Activated CD4-positive, alpha-beta T cell treated with anti-CD3 and anti-CD28 coated beads, Interleukin-2, amount 50 U/mL, for 24 hours (primary cell): ENCODE measurements around the gene MPST.

Experiments
- DNase-seq, 2 donors: peaks; one replicate each; pipeline ENCODE4 v3.0.0-alpha.2; 2020; ENCODE audit warnings: low read depth in 1 of 2, low spot score in 1 of 2

MPST gene

GRCh38 chr22:37043828-37044538, 24.4 kb downstream of the MPST start:
- DNase-seq: peak in 1 of 2 donors; percentile 29

GRCh38 chr22:37044634-37045625, 25.4 kb downstream of the MPST start:
- peak in 1 of 2 donors; percentile 35 for DNase-seq

GRCh38 chr22:37045958-37046357, 26.4 kb downstream of the MPST start:
- no peak for DNase-seq

- DNase-seq: no peak
These were observed 27.0 kb downstream of the MPST start for GRCh38 chr22:37046589-37046988.

- no peak for DNase-seq
These were observed 27.5 kb downstream of the MPST start for GRCh38 chr22:37047006-37047405.

GRCh38 chr22:37048133-37048532, 28.6 kb downstream of the MPST start:
- no peak for DNase-seq

- DNase-seq: no peak
These were observed 29.7 kb downstream of the MPST start for GRCh38 chr22:37049224-37049623.

- no peak for DNase-seq
These were observed 31.4 kb downstream of the MPST start for GRCh38 chr22:37050913-37051312.

- DNase-seq: peak; percentile 58 to 63
These were observed 32.1 kb downstream of the MPST start, which contains the start of gene KCTD17 for GRCh38 chr22:37051391-37052385. Gene KCTD17, plus strand, starts transcription at chr22:37051742. Its CDS starts 19 bp downstream, at chr22:37051761.

GRCh38 chr22:37052386-37053309, 33.1 kb downstream of the MPST start:
- no peak for DNase-seq

GRCh38 chr22:37053310-37054055, 33.9 kb downstream of the MPST start:
- DNase-seq: no peak

- DNase-seq: no peak
These were observed 34.5 kb downstream of the MPST start for GRCh38 chr22:37054056-37054395.

- no peak for DNase-seq
These were observed 35.2 kb downstream of the MPST start for GRCh38 chr22:37054600-37055365.

GRCh38 chr22:37056246-37056645, 36.7 kb downstream of the MPST start:
- no peak for DNase-seq

- no peak for DNase-seq
These were observed 37.7 kb downstream of the MPST start for GRCh38 chr22:37057226-37057625.

GRCh38 chr22:37057796-37058510, 38.4 kb downstream of the MPST start:
- no peak for DNase-seq

GRCh38 chr22:37058917-37059701, 39.6 kb downstream of the MPST start:
- DNase-seq: no peak
